Activated naive CD4-positive, alpha-beta T cell treated with anti-CD3 and anti-CD28 coated beads for 36 hours (primary cell): ENCODE results near the gene AP3S1. TPM values are rescaled to one million over a fixed set of nuclear protein-coding genes. Genes with fewer than 3 reads are reported as not detected.
"Not testable (repeated sequence)": the region's sequence is repeated elsewhere in the genome, so short reads cannot be mapped to it uniquely, and the experiment has no call there.

Experiments used
- CTCF ChIA-PET: fragments of 350-600 bp; sonication (Branson Sonifier 250); formaldehyde crosslinking; loops from one replicate; lab custom pipeline; 2021; ENCODE audit warnings: antibody characterized with exemption; lab: Charles Lee
- DNase-seq: peaks from one replicate; pipeline ENCODE4 v3.0.0-alpha.2; 2020
- H3K27ac Mint-ChIP-seq: one replicate; pipeline ENCODE4 v1.8.0; 2021; ENCODE audit warnings: mild to moderate bottlenecking, mixed read lengths
- H3K27me3 Mint-ChIP-seq: one replicate; pipeline ENCODE4 v1.8.0; 2021; ENCODE audit warnings: low read depth, mixed read lengths
- H3K36me3 Mint-ChIP-seq: one replicate; pipeline ENCODE4 v1.8.0; 2021; ENCODE audit warnings: low read depth, mixed read lengths
- H3K4me1 Mint-ChIP-seq: one replicate; pipeline ENCODE4 v1.8.0; 2021; ENCODE audit warnings: low read depth, mixed read lengths
- H3K4me3 Mint-ChIP-seq: one replicate; pipeline ENCODE4 v1.8.0; 2021; ENCODE audit warnings: mild to moderate bottlenecking, moderate library complexity, mixed read lengths
- H3K9me3 Mint-ChIP-seq: one replicate; pipeline ENCODE4 v1.8.0; 2021; ENCODE audit warnings: mixed read lengths
- intact Hi-C: fragments of 100-400 bp; cut with micrococcal nuclease; formaldehyde crosslinking; loops from one replicate; pipeline ENCODE4 v1.15.1; 2023
- total RNA-seq, 2 experiments: library from RNA; stranded (reverse); gene quantifications; one replicate each; pipeline ENCODE4 v1.2.3, GENCODE V29; 2021

Gene AP3S1
- total RNA-seq, 2 experiments from 2014 or later, result 56.6 to 57.8 TPM

- DNase-seq, CTCF ChIA-PET, H3K4me1 Mint-ChIP-seq, H3K4me3 Mint-ChIP-seq, H3K9me3 Mint-ChIP-seq, H3K36me3 Mint-ChIP-seq, H3K27me3 Mint-ChIP-seq, H3K27ac Mint-ChIP-seq, intact Hi-C loops: not testable (repeated sequence)
These were observed 88.4 kb downstream of the AP3S1 start for GRCh38 chr5:115930171-115930570.

GRCh38 chr5:115930630-115931337 is 89.0 kb downstream of the AP3S1 start:
- intact Hi-C loops, result no loop called here
- DNase-seq, result no peak
- H3K4me3 Mint-ChIP-seq, result no peak overlapping the region
- H3K27me3 Mint-ChIP-seq, result no peaks in the 10 kb centered on the region
- CTCF ChIA-PET, result no interaction called here
- H3K4me1 Mint-ChIP-seq, result no peaks in the 10 kb centered on the region
- no peaks in the 10 kb centered on the region for H3K9me3 Mint-ChIP-seq
- no peaks in the 10 kb centered on the region for H3K36me3 Mint-ChIP-seq
- no peak overlapping the region for H3K27ac Mint-ChIP-seq

GRCh38 chr5:115932991-115933390 is 91.3 kb downstream of the AP3S1 start:
- intact Hi-C loops, result no loop called here
- CTCF ChIA-PET, result no interaction called here
- no peaks in the 10 kb centered on the region for H3K9me3 Mint-ChIP-seq
- no peak for DNase-seq
- H3K27me3 Mint-ChIP-seq, result no peaks in the 10 kb centered on the region
- H3K4me3 Mint-ChIP-seq, result no peak overlapping the region
- no peaks in the 10 kb centered on the region for H3K4me1 Mint-ChIP-seq
- H3K27ac Mint-ChIP-seq, result no peak overlapping the region
- no peaks in the 10 kb centered on the region for H3K36me3 Mint-ChIP-seq

- CTCF ChIA-PET, result no interaction called here
- Mint-ChIP-seq H3K27me3 (no peaks in the 10 kb centered on the region), H3K27ac (no peak overlapping the region)
These were observed 92.7 kb downstream of the AP3S1 start for GRCh38 chr5:115934388-115934974.

GRCh38 chr5:115936031-115936430 is 94.3 kb downstream of the AP3S1 start:
- Mint-ChIP-seq H3K27ac (no peak overlapping the region), H3K27me3 (peaks cover under 1% of the 10 kb centered on the region), H3K4me3 (no peak overlapping the region), H3K36me3 (no peaks in the 10 kb centered on the region), H3K9me3 (no peaks in the 10 kb centered on the region), H3K4me1 (no peaks in the 10 kb centered on the region)
- CTCF ChIA-PET, result no interaction called here
- intact Hi-C loops, result no loop called here
- DNase-seq, result no peak

More at GRCh38 chr5:115934388-115934974, 92.7 kb downstream of the AP3S1 start:
- no peaks in the 10 kb centered on the region for H3K9me3 Mint-ChIP-seq
- H3K36me3 Mint-ChIP-seq, result no peaks in the 10 kb centered on the region
- no peaks in the 10 kb centered on the region for H3K4me1 Mint-ChIP-seq
- no peak for DNase-seq
- intact Hi-C loops, result no loop called here
- H3K4me3 Mint-ChIP-seq, result no peak overlapping the region

GRCh38 chr5:115939059-115939458 is 97.3 kb downstream of the AP3S1 start:
- no peaks in the 10 kb centered on the region for H3K4me1 Mint-ChIP-seq
- H3K36me3 Mint-ChIP-seq, result no peaks in the 10 kb centered on the region
- H3K4me3 Mint-ChIP-seq, result no peak overlapping the region
- H3K27ac Mint-ChIP-seq, result no peak overlapping the region
- intact Hi-C loops, result no loop called here
- DNase-seq, result no peak
- H3K9me3 Mint-ChIP-seq, result peaks cover 3% of the 10 kb centered on the region
- CTCF ChIA-PET, result no interaction called here
- peaks cover 4% of the 10 kb centered on the region for H3K27me3 Mint-ChIP-seq

GRCh38 chr5:115940080-115940810 is 98.5 kb downstream of the AP3S1 start:
- Mint-ChIP-seq H3K4me1 (no peaks in the 10 kb centered on the region), H3K4me3 (no peak overlapping the region), H3K9me3 (peaks cover 3% of the 10 kb centered on the region), H3K27ac (no peak overlapping the region), H3K27me3 (peaks cover 6% of the 10 kb centered on the region), H3K36me3 (no peaks in the 10 kb centered on the region)
- no peak for DNase-seq
- intact Hi-C loops, result no loop called here
- CTCF ChIA-PET, result interaction anchor here (0.6 kb wide), 1 partner anchor 124 kb away, joined by 3 read pairs; no protein-coding TSS in a partner anchor

- no peak overlapping the region for H3K4me3 Mint-ChIP-seq
- CTCF ChIA-PET, result interaction anchor here (0.6 kb wide), 1 partner anchor 123 kb away, joined by 3 read pairs; no protein-coding TSS in a partner anchor
- H3K9me3 Mint-ChIP-seq, result peaks cover 3% of the 10 kb centered on the region
These were observed 99.4 kb downstream of the AP3S1 start for GRCh38 chr5:115941051-115941675.

GRCh38 chr5:115944501-115944900 is 102.8 kb downstream of the AP3S1 start:
- H3K36me3 Mint-ChIP-seq, result no peaks in the 10 kb centered on the region
- H3K4me3 Mint-ChIP-seq, result no peak overlapping the region
- no peak overlapping the region for H3K27ac Mint-ChIP-seq
- H3K4me1 Mint-ChIP-seq, result no peaks in the 10 kb centered on the region
- peaks cover 7% of the 10 kb centered on the region for H3K27me3 Mint-ChIP-seq
- peaks cover 3% of the 10 kb centered on the region for H3K9me3 Mint-ChIP-seq
- CTCF ChIA-PET, result no interaction called here
- no peak for DNase-seq
- intact Hi-C loops, result no loop called here

More at GRCh38 chr5:115941051-115941675, 99.4 kb downstream of the AP3S1 start:
- intact Hi-C loops, result no loop called here
- DNase-seq, result no peak
- no peaks in the 10 kb centered on the region for H3K4me1 Mint-ChIP-seq
- H3K36me3 Mint-ChIP-seq, result no peaks in the 10 kb centered on the region
- peaks cover 7% of the 10 kb centered on the region for H3K27me3 Mint-ChIP-seq
- no peak overlapping the region for H3K27ac Mint-ChIP-seq

- no peak for DNase-seq
- no peaks in the 10 kb centered on the region for H3K4me1 Mint-ChIP-seq
- H3K9me3 Mint-ChIP-seq, result peaks cover 3% of the 10 kb centered on the region
- H3K4me3 Mint-ChIP-seq, result no peak overlapping the region
- peaks cover 8% of the 10 kb centered on the region for H3K27me3 Mint-ChIP-seq
- CTCF ChIA-PET, result no interaction called here
- no peaks in the 10 kb centered on the region for H3K36me3 Mint-ChIP-seq
- H3K27ac Mint-ChIP-seq, result no peak overlapping the region
- intact Hi-C loops, result no loop called here
These were observed 104.9 kb downstream of the AP3S1 start for GRCh38 chr5:115946655-115947054.

- CTCF ChIA-PET, result no interaction called here
- no peaks in the 10 kb centered on the region for H3K36me3 Mint-ChIP-seq
- intact Hi-C loops, result no loop called here
- H3K27ac Mint-ChIP-seq, result no peak overlapping the region
- no peak overlapping the region for H3K4me3 Mint-ChIP-seq
- no peak for DNase-seq
- H3K27me3 Mint-ChIP-seq, result peaks cover 9% of the 10 kb centered on the region
- H3K9me3 Mint-ChIP-seq, result peaks cover 2% of the 10 kb centered on the region
- H3K4me1 Mint-ChIP-seq, result no peaks in the 10 kb centered on the region
These were observed 105.5 kb downstream of the AP3S1 start for GRCh38 chr5:115947260-115947659.

- H3K36me3 Mint-ChIP-seq, result no peaks in the 10 kb centered on the region
- no peak overlapping the region for H3K4me3 Mint-ChIP-seq
- H3K4me1 Mint-ChIP-seq, result no peaks in the 10 kb centered on the region
- CTCF ChIA-PET, result no interaction called here
- intact Hi-C loops, result no loop called here
- no peak for DNase-seq
- peaks cover 11% of the 10 kb centered on the region for H3K27me3 Mint-ChIP-seq
- no peak overlapping the region for H3K27ac Mint-ChIP-seq
- H3K9me3 Mint-ChIP-seq, result no peaks in the 10 kb centered on the region
These were observed 106.4 kb downstream of the AP3S1 start for GRCh38 chr5:115948091-115948534.
